PC-3 (cell line): ENCODE measurements around the gene PPP1R36.

Experiments
- CTCF ChIP-seq: fragments of 300-600 bp; sonication (generic); conservative IDR thresholded peaks from 2 replicates; pipeline ENCODE4 v1.5.1; 2017; ENCODE audit warnings: antibody characterized with exemption, low read depth, mild to moderate bottlenecking, low read length
- EZH2phosphoT487 ChIP-seq: fragments of 300-600 bp; sonication (generic); IDR thresholded peaks from 2 replicates; pipeline ENCODE4 v1.6.1; 2018; ENCODE audit warnings: mild to moderate bottlenecking, antibody characterized with exemption, low read length, borderline replicate concordance

- TF ChIP-seq CTCF (no peak), EZH2phosphoT487 (no peak)
Observed at GRCh38 chr14:64581817-64582216, 32.1 kb downstream of the PPP1R36 start.
